Osteocyte (in vitro differentiated cells): ENCODE measurements around the gene KCNK6. TPM values are rescaled to one million over a fixed set of nuclear protein-coding genes. Genes with fewer than 3 reads are reported as not detected.

Experiments
- DNase-seq: peaks from one replicate; pipeline ENCODE4 v3.0.0; 2021; ENCODE audit warnings: mixed read lengths; ENCODE audit not compliant: unreplicated experiment; ENCODE audit errors: extremely low spot score
- H3K27ac Mint-ChIP-seq: one replicate; pipeline ENCODE4 v1.8.0; 2021; ENCODE audit warnings: mild to moderate bottlenecking, mixed read lengths; ENCODE audit not compliant: unreplicated experiment
- H3K27me3 Mint-ChIP-seq: one replicate; pipeline ENCODE4 v1.8.0; 2021; ENCODE audit warnings: mixed read lengths; ENCODE audit not compliant: unreplicated experiment
- H3K36me3 Mint-ChIP-seq: one replicate; pipeline ENCODE4 v1.8.0; 2021; ENCODE audit warnings: mixed read lengths; ENCODE audit not compliant: unreplicated experiment
- H3K4me1 Mint-ChIP-seq: one replicate; pipeline ENCODE4 v1.8.0; 2021; ENCODE audit warnings: mixed read lengths; ENCODE audit not compliant: unreplicated experiment
- H3K4me3 Mint-ChIP-seq: one replicate; pipeline ENCODE4 v1.8.0; 2021; ENCODE audit warnings: mild to moderate bottlenecking, moderate library complexity, mixed read lengths; ENCODE audit not compliant: unreplicated experiment
- H3K9me3 Mint-ChIP-seq: one replicate; pipeline ENCODE4 v1.8.0; 2021; ENCODE audit warnings: mixed read lengths; ENCODE audit not compliant: unreplicated experiment
- CTCF ChIP-seq: fragments of 200-600 bp; sonication (generic); IDR thresholded peaks from 2 replicates; pipeline ENCODE4 v1.5.0; 2021; ENCODE audit warnings: antibody characterized with exemption, mild to moderate bottlenecking, moderate library complexity
- total RNA-seq: library from RNA; stranded (reverse); gene quantifications from 2 replicates; pipeline ENCODE4 v1.2.1, GENCODE V29; 2021

The KCNK6 gene
- total RNA-seq, 1 donor from 2014 or later = 13.0 TPM

- no peaks in the 10 kb centered on the region for H3K27me3 Mint-ChIP-seq
- H3K9me3 Mint-ChIP-seq = no peaks in the 10 kb centered on the region
- DNase-seq = no peak
- no peak for TF ChIP-seq CTCF
- H3K4me3 Mint-ChIP-seq = no peak overlapping the region
- H3K27ac Mint-ChIP-seq = no peak overlapping the region
- H3K36me3 Mint-ChIP-seq = no peaks in the 10 kb centered on the region
- peaks cover 40% of the 10 kb centered on the region for H3K4me1 Mint-ChIP-seq
These were observed 31.4 kb upstream of the KCNK6 start for GRCh38 chr19:38288123-38288855.

GRCh38 chr19:38289955-38290354, 29.7 kb upstream of the KCNK6 start:
- no peak for DNase-seq
- Mint-ChIP-seq H3K27me3 (no peaks in the 10 kb centered on the region), H3K4me3 (no peak overlapping the region), H3K36me3 (no peaks in the 10 kb centered on the region), H3K27ac (peak overlapping the region; percentile 85), H3K4me1 (peaks cover 38% of the 10 kb centered on the region), H3K9me3 (no peaks in the 10 kb centered on the region)
- no peak for TF ChIP-seq CTCF

- TF ChIP-seq CTCF = no peak
- H3K27ac Mint-ChIP-seq = peak overlapping the region; percentile 85
- no peak overlapping the region for H3K4me3 Mint-ChIP-seq
- no peaks in the 10 kb centered on the region for H3K36me3 Mint-ChIP-seq
- no peaks in the 10 kb centered on the region for H3K9me3 Mint-ChIP-seq
- no peak for DNase-seq
- no peaks in the 10 kb centered on the region for H3K27me3 Mint-ChIP-seq
- H3K4me1 Mint-ChIP-seq = peaks cover 34% of the 10 kb centered on the region
These were observed 29.0 kb upstream of the KCNK6 start for GRCh38 chr19:38290631-38291147.

- Mint-ChIP-seq H3K27ac (no peak overlapping the region), H3K27me3 (no peaks in the 10 kb centered on the region), H3K4me1 (peaks cover 27% of the 10 kb centered on the region), H3K4me3 (no peak overlapping the region), H3K9me3 (no peaks in the 10 kb centered on the region), H3K36me3 (no peaks in the 10 kb centered on the region)
- no peak for DNase-seq
- no peak for TF ChIP-seq CTCF
These were observed 27.8 kb upstream of the KCNK6 start for GRCh38 chr19:38291855-38292254.

- H3K4me1 Mint-ChIP-seq = peaks cover 24% of the 10 kb centered on the region
- DNase-seq = no peak
- H3K36me3 Mint-ChIP-seq = no peaks in the 10 kb centered on the region
- H3K27ac Mint-ChIP-seq = no peak overlapping the region
- H3K4me3 Mint-ChIP-seq = no peak overlapping the region
- no peak for TF ChIP-seq CTCF
- H3K9me3 Mint-ChIP-seq = no peaks in the 10 kb centered on the region
- no peaks in the 10 kb centered on the region for H3K27me3 Mint-ChIP-seq
These were observed 26.4 kb upstream of the KCNK6 start for GRCh38 chr19:38293281-38293680.
